ENCODE measurements around the gene LIN37.
"Not testable (repeated sequence)": the region's sequence is repeated elsewhere in the genome, so short reads cannot be mapped to it uniquely, and the experiment has no call there.

The LIN37 gene

DNA sequence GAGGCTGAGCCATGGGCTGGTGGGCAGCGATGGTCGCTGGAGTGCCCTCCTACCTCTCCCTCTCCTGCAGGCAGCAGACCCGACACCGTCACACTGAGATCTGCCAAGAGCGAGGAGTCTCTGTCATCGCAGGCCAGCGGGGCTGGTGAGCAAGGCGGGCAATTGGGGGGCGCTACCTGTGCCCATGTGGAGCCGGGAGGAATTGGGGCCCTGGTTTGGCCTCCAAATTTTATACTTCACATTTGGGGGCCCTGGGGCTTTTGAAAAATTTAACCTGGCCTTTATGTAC, 36.9 kb downstream of the LIN37 start:
- DNase-seq (ENCODE audit: extremely low spot score, insufficient read length, low read depth) = no peak
- FAIRE-seq = no peak

- no peak for FAIRE-seq
- no peak for DNase-seq (ENCODE audit: extremely low spot score, insufficient read length, low read depth)
Measured at GRCh38 chr19:35786299-35787160, 38.2 kb downstream of the LIN37 start.

DNA sequence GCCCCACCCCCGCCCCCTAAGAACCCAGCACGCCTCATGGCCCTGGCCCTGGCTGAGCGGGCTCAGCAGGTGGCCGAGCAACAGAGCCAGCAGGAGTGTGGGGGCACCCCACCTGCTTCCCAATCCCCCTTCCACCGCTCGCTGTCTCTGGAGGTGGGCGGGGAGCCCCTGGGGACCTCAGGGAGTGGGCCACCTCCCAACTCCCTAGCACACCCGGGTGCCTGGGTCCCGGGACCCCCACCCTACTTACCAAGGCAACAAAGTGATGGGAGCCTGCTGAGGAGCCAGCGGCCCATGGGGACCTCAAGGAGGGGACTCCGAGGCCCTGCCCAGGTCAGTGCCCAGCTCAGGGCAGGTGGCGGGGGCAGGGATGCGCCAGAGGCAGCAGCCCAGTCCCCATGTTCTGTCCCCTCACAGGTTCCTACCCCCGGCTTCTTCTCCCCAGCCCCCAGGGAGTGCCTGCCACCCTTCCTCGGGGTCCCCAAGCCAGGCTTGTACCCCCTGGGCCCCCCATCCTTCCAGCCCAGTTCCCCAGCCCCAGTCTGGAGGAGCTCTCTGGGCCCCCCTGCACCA, 38.9 kb downstream of the LIN37 start:
- FAIRE-seq (no peak), DNase-seq (ENCODE audit: extremely low spot score, insufficient read length, low read depth) (no peak)

DNA sequence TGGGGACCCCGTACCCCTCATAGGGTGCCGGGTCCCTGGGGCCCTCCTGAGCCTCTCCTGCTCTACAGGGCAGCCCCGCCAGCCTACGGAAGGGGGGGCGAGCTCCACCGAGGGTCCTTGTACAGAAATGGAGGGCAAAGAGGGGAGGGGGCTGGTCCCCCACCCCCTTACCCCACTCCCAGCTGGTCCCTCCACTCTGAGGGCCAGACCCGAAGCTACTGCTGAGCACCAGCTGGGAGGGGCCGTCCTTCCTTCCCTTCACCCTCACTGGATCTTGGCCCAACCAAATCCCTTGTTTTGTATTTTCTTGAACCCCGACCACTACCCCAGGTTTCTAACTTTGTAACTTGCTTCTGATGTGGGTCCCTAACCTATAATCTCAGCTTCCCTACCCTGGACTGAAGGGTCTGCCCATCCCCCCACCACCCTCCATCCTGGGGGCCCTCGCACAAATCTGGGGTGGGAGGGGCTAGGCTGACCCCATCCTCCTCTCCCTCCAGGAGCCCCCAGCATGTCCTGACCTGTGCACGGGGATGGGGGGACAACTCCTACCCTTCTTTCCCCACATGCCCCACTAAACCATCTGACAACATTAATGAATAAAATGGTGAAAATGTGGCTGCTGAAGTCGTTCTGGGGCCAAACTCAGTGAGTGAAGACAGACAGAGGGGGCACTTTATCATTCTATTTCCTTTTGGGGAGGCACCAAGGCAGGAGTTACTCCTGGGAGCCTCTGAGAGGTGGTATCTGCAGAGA, 40.0 kb downstream of the LIN37 start:
- DNase-seq (ENCODE audit: extremely low spot score, insufficient read length, low read depth) (no peak), FAIRE-seq (no peak)

DNA sequence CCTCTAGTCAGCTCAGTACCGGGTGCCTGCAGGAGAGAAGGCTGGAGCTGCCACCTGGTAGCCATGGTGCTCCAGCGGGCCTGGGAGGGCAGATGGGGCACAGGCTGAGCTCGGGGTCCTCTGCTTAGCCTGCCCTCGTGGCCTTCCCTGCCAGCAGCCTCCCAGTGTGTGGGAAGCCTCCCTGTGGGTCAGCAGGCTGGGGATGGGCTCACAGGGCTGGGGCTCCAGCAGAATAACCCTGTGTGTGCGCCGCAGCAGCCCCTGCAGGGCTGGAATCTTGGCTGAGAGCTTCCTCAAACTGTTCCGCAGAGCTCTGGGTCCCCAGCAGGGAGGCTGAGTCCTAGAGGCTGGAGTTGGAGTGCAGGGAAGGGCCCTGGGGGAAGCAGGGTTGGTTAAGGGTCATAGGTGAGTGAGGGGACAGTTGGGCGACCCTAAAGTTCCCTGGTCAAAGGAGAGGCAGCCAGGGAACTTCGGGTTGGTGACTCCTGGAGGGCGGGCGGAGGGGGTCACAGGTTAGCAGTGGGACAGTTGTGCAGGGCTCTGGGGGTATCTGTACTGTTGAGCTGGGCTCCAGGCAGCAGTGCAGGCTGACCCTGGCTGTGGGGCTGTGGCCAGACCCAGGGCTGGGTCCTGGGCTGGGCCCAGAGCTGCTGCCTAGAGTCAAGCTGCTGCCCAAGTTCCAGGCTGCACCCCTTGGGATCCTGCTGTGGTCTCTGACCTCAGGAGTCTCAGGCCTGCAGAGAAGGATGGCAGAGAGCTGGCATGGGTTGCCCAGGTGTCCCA, 41.0 kb downstream of the LIN37 start:
- DNase-seq (ENCODE audit: extremely low spot score, insufficient read length, low read depth) = no peak
- no peak for FAIRE-seq

DNA sequence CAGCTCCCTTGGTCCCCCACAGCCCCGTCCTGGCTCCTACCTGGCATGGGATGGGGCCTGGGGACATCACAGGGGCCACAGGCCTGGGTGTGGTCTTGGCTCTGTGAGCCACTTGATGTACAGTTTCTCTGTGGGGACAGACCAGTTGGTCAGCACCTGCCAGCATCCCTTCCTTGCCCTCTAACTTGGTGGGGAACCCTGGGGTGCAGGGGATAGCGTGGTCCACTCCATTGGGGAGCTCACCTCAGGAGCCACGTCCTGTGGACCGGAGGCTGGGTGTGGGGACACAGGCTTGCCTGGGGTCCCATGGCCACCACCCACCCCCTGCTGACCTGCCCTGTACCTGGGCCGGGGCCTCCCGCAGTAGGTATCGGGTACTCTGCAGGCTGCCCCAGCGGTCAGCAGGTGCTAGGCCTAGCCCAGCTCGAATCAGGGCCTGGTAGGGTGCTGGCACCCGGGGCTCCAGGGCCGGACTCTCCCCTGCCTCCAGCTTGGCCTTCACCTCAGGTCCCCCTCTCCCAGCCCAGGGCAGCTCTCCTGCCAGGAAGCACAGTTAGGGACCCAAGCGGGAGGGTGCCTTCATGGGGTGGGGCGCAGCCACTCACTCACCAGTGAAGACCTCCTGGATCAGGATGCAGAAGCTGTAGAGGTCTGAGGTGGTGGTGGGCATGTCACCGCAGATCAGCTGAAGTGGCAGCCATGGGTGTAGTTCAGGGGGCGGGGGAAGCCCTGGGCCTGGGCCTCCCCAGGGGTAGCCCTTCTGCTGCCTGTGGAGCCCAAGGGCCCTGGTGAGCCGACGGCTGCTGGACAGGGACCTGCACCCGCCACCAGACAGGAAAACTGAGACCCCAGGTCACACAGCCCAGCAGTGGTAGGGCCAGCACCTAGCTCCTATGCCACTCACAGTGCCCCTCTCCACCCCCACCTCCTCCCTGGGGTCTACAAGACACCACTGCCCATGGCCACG, 41.9 kb downstream of the LIN37 start:
- FAIRE-seq (no peak), DNase-seq (ENCODE audit: extremely low spot score, insufficient read length, low read depth) (no peak)

- FAIRE-seq = no peak
- DNase-seq (ENCODE audit: extremely low spot score, insufficient read length, low read depth) = no peak
Measured at GRCh38 chr19:35790981-35791813, 42.8 kb downstream of the LIN37 start.

DNA sequence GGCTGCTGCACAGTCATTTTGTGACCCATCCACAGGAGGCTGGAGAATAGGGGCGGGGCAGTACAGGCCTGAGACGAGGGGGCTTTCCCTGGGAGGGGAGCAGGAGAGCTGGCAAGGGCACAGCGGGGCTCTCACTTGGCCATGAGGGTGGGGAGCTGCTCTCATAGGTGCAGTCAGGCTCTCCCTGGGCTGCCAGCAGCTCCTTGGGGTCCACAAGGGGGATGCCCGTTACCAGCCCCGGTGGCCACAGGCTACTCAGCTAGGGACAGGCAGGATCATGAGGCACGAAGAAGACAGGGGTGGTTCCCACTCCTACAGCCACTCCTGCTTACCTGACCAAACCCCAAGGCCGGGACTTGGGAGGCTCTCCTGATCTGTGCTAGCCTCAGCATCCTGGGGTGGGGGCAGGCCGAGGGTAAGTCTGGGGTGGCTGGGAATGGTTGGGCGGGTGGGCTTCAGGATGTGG, 43.5 kb downstream of the LIN37 start:
- FAIRE-seq = no peak

DNA sequence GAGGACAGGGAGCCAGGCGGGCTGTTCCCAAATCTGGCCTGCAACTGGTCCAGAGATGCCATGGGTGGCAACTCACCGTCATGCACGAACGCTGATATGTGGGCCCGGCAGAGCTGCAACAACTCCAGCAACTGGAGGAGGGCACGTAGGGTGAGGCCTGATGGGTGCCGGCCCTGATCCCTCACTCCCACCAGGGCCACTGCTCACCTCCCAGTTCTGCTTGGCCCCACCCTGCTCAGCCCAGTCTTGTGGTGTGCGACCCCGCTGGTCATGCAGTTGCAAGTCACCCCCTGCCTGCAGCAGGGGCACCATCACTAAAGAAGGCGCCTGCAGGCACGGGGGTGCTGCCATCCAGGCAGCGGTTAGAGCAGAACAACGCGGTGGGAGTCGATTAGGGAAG, 43.9 kb downstream of the LIN37 start:
- DNase-seq (ENCODE audit: extremely low spot score, insufficient read length, low read depth) = no peak
- no peak for FAIRE-seq

More for the DNA sequence above, 43.5 kb downstream of the LIN37 start:
- DNase-seq (ENCODE audit: extremely low spot score, insufficient read length, low read depth) = no peak

DNA sequence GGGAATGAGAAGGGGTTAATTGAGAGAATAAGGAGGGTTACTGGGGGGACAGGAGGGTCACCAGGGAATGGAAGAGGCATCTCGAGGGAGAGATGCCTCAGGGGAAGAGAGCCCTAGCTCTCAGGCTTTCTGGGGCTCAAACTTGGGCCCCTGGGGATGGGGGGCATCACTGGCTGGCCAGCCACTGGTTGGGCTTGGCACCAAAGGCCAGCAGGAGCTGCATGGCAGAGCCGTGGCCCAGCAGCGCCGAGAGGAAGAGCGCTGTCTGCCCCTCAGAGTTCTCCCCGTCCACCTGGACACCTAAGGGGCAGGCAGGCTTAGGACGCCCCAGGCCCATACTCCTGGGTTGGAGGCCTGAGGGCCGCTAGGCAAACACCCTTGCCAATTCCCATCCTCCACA, 44.5 kb downstream of the LIN37 start:
- DNase-seq (ENCODE audit: extremely low spot score, insufficient read length, low read depth) = no peak
- no peak for FAIRE-seq

DNA sequence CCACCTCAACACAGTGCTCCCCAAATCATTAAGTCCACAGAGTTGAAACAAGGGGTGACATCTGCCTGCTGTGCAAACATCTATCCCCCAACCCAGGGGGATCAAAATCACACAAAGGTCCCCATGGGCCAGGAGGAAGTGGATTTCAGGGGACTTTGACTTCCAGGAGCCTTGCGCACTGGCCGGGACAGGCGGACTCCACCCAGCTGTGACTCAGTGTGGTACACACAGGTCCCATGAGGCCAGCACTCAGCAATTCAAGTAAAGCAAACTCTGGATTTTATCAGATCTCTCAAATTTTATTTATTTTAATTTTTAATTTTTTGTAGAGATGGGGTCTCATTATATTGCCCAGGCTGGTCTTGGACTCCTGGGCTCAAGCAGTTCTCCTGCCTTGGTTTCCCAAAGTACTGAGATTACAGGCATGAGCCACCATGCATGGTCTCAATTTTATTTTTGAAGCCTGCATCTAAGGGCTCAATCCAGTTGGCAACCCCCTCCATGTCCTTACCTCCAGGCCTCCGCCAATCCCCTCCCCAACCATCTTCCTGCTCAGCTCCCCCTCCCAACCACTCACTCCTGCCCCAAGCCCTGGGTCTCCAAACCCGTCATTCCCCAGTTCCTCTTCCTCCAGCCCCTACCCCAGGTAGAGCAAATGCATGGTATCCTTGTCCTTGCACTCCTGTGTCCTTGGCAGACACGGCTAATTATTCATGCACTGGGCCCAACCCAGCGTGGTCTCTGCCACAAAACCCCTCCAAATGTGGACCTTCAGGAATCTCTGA, 45.2 kb downstream of the LIN37 start:
- no peak for FAIRE-seq
- no peak for DNase-seq (ENCODE audit: extremely low spot score, insufficient read length, low read depth)

DNA sequence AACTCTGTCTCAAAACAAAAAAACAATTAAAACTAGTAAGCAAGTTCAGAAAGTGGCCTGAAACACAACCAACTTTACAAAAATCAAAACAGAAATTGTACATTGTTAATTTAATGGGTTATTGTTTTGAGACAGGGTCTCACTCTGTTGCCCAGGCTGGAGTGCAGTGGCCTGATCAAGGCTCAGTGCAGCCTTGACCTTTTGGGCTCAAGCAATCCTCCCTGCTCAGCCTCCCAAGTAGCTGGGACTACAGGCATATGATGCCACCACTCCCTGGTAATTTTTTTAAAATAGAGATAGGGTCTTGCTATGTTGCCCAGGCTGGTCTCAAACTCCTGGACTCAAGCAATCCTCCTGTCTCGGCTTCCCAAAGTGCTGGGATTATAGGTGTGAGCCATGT, 47.2 kb downstream of the LIN37 start:
- FAIRE-seq; DNase-seq (ENCODE audit: extremely low spot score, insufficient read length, low read depth): not testable (repeated sequence)

DNA sequence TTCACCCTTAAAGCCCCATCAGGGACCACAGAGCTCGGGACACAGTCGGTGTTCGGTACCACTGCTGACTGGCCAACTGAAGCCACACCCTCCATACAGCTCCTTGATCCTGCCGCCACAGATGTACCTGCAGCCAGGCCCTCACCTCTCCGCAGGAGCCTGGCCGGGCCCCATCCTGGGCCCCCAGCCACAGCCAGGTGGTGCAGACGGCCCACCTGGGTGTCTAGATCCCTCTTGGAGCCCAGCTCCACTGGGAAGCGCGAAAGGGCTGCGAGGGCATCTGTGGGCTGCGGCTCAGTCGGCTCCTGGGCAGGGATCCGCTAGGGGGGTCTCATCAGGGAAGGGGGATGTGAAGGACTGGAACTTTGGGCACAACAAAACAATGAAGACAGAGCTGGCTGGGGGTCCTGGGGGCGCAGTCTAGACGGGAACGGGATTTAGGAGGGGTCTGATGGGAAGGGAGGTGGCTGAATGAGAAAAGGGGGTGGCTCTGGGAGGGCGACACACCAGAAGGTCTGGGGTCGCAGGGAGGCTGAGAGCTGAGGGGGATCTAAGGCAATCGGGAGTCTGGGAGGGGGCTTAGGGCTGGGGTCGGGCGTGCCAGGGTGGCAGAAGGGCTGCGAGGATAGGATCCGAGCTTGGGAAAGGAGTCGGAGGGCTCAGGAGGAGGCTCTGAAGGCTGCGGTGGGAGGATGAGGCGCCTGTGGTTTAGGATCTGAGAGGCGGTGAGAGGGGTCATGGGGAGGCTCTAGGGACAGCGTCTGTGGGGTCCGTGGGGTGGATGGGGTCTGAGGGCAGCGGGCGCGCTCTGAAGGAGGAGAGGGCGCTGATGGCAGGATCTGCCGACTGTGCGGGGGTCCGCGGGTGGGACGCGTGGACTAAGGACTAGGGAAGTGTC, 48.5 kb downstream of the LIN37 start:
- no peak for DNase-seq (ENCODE audit: extremely low spot score, insufficient read length, low read depth)
- no peak for FAIRE-seq

DNA sequence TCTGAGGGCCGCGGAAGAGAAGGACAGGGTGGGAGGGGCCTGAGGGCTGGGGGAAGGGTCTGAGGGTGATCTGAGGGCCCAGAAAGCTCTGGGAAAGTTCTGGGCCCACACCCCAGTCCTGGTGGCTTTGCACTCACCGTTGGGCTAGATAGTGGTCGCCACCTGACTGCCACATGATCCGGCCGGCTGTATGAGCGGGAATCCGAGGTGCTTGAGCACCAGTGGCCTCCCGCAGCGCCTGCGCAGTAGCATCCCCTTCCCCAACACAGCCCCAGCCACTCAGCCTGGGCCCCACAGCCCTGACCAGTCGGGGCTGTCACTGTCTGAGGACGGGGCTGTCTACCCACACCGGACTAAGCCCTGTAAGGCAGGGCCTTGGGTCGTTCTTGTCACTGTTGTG, 49.3 kb downstream of the LIN37 start:
- FAIRE-seq (no peak), DNase-seq (ENCODE audit: extremely low spot score, insufficient read length, low read depth) (no peak)

- DNase-seq (ENCODE audit: extremely low spot score, insufficient read length, low read depth) = no peak
- FAIRE-seq = no peak
Measured at GRCh38 chr19:35801828-35802227, 53.5 kb downstream of the LIN37 start.

All from GM18507 (cell line).